WTC11 (cell line): Measurements from ENCODE around the gene KCNA2. TPM values are rescaled to one million over a fixed set of nuclear protein-coding genes. Genes with fewer than 3 reads are reported as not detected.

Experiments used
- ATAC-seq: fragments of 200-7000 bp; cut with Tn5 transposase; 2 replicates; pipeline ENCODE4 v1.10.0; 2021; ENCODE audit warnings: mild to moderate bottlenecking, moderate library complexity
- CTCF ChIA-PET: fragments of 300-600 bp; sonication (Branson Sonifier 250); formaldehyde crosslinking; loops from one replicate; lab custom pipeline; 2021; ENCODE audit warnings: antibody characterized with exemption; lab: Charles Lee
- POLR2A ChIA-PET: fragments of 350-600 bp; sonication (Branson Sonifier 250); formaldehyde crosslinking; loops from one replicate; lab custom pipeline; 2021; ENCODE audit warnings: antibody characterized with exemption; lab: Charles Lee
- DNase-seq: peaks from one replicate; pipeline ENCODE4 v3.0.0; 2021; ENCODE audit warnings: low spot score
- H3K27ac Mint-ChIP-seq: 2 replicates; pipeline ENCODE4 v1.8.0; 2021; ENCODE audit warnings: mixed read lengths
- H3K27me3 Mint-ChIP-seq: 2 replicates; pipeline ENCODE4 v1.8.0; 2021; ENCODE audit warnings: low read depth, mild to moderate bottlenecking, moderate library complexity, mixed read lengths
- H3K36me3 Mint-ChIP-seq: 2 replicates; pipeline ENCODE4 v1.8.0; 2021; ENCODE audit warnings: mixed read lengths
- H3K4me1 Mint-ChIP-seq: 2 replicates; pipeline ENCODE4 v1.8.0; 2022; ENCODE audit warnings: mixed read lengths
- H3K4me3 Mint-ChIP-seq: 2 replicates; pipeline ENCODE4 v1.8.0; 2021; ENCODE audit warnings: mild to moderate bottlenecking, moderate library complexity, mixed read lengths
- H3K9me3 Mint-ChIP-seq: 2 replicates; pipeline ENCODE4 v1.8.0; 2021; ENCODE audit warnings: mixed read lengths
- ARID4B ChIP-seq: sonication (generic); formaldehyde crosslinking; IDR thresholded peaks from 2 replicates; pipeline ENCODE4 v1.8.0; 2023; ENCODE audit warnings: missing genetic modification reagents, mild to moderate bottlenecking, borderline replicate concordance
- CTCF ChIP-seq: fragments of 200-600 bp; IDR thresholded peaks from 2 replicates; pipeline ENCODE4 v1.8.0; 2022; ENCODE audit warnings: antibody characterized with exemption
- E2F5 ChIP-seq: sonication (generic); formaldehyde crosslinking; IDR thresholded peaks from 2 replicates; pipeline ENCODE4 v1.8.1; 2022; ENCODE audit warnings: mild to moderate bottlenecking, moderate library complexity, missing genetic modification reagents
- ESRRA ChIP-seq: sonication (generic); formaldehyde crosslinking; IDR thresholded peaks from 2 replicates; pipeline ENCODE4 v1.8.1; 2022; ENCODE audit warnings: mild to moderate bottlenecking, missing genetic modification reagents, borderline replicate concordance
- ETV6 ChIP-seq: sonication (generic); formaldehyde crosslinking; IDR thresholded peaks from 2 replicates; pipeline ENCODE4 v1.8.1; 2022; ENCODE audit warnings: mild to moderate bottlenecking, missing genetic modification reagents
- FOXP4 ChIP-seq: sonication (generic); formaldehyde crosslinking; IDR thresholded peaks from 2 replicates; pipeline ENCODE4 v1.8.0; 2022; ENCODE audit warnings: mild to moderate bottlenecking, missing genetic modification reagents
- GABPB1 ChIP-seq: sonication (generic); formaldehyde crosslinking; IDR thresholded peaks from 2 replicates; pipeline ENCODE4 v1.8.1; 2023; ENCODE audit warnings: mild to moderate bottlenecking, missing genetic modification reagents
- JUN ChIP-seq: sonication (generic); formaldehyde crosslinking; IDR thresholded peaks from 2 replicates; pipeline ENCODE4 v1.8.0; 2023; ENCODE audit warnings: mild to moderate bottlenecking, missing genetic modification reagents
- KAT7 ChIP-seq: sonication (generic); formaldehyde crosslinking; IDR thresholded peaks from 2 replicates; pipeline ENCODE4 v1.8.1; 2023; ENCODE audit warnings: missing genetic modification reagents, mild to moderate bottlenecking, borderline replicate concordance
- NFE2L1 ChIP-seq: sonication (generic); formaldehyde crosslinking; IDR thresholded peaks from 2 replicates; pipeline ENCODE4 v1.8.1; 2023; ENCODE audit warnings: missing genetic modification reagents
- SP1 ChIP-seq: sonication (generic); formaldehyde crosslinking; conservative IDR thresholded peaks from 2 replicates; pipeline ENCODE4 v1.8.1; 2022; ENCODE audit warnings: missing genetic modification reagents
- TCF7 ChIP-seq: sonication (generic); formaldehyde crosslinking; IDR thresholded peaks from 2 replicates; pipeline ENCODE4 v1.8.0; 2022; ENCODE audit warnings: mild to moderate bottlenecking, low read depth, missing genetic modification reagents, moderate library complexity
- TP53 ChIP-seq: sonication (generic); formaldehyde crosslinking; IDR thresholded peaks from 2 replicates; pipeline ENCODE4 v1.8.1; 2023; ENCODE audit warnings: mild to moderate bottlenecking, missing genetic modification reagents
- ZMAT4 ChIP-seq: fragments of 250-450 bp; sonication (Bioruptor Pico); IDR thresholded peaks from 2 replicates; pipeline ENCODE4 v1.9.0; 2021; ENCODE audit warnings: mild to moderate bottlenecking
- ZNF232 ChIP-seq: sonication (generic); formaldehyde crosslinking; IDR thresholded peaks from 2 replicates; pipeline ENCODE4 v1.8.0; 2022; ENCODE audit warnings: mild to moderate bottlenecking, missing genetic modification reagents
- ZNF281 ChIP-seq: sonication (generic); formaldehyde crosslinking; IDR thresholded peaks from 2 replicates; pipeline ENCODE4 v1.8.0; 2023; ENCODE audit warnings: mild to moderate bottlenecking, missing genetic modification reagents
- ZNF317 ChIP-seq: sonication (generic); formaldehyde crosslinking; IDR thresholded peaks from 2 replicates; pipeline ENCODE4 v1.8.1; 2023; ENCODE audit warnings: low read depth, mild to moderate bottlenecking, moderate library complexity, missing genetic modification reagents, borderline replicate concordance
- total RNA-seq: library from RNA; stranded (reverse); gene quantifications from 3 replicates; pipeline ENCODE4 v1.2.3, GENCODE V29; 2021
- TF ChIP-seq, protein P1 (sequence below): sonication (generic); formaldehyde crosslinking; IDR thresholded peaks from 2 replicates; pipeline ENCODE4 v1.8.0; 2022; ENCODE audit warnings: missing genetic modification reagents

Gene KCNA2
- total RNA-seq, 1 experiment from 2014 or later: 0.50 TPM

DNA sequence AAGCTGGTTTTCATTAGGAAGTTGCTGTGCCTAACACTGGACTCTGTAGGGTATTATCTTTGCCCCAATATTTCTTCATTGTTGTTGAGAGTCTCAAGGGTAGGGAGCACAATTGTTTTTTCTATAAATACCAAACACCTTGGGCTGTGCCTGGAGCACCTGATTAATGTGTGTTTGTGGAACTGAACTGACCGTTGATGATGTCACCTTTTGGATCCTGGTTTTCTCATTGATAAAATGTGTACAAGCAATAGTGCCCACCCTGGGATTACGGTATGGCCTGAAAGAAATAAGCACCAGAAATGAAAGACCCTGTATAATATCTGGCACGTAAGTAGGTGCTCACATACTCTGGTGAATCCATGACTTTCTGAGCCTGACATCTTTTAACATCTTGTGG is 39.3 kb downstream of the KCNA2 start:
- DNase-seq: no peak
- H3K4me3 Mint-ChIP-seq: no peak overlapping the region
- peaks cover 16% of the 10 kb centered on the region for H3K4me1 Mint-ChIP-seq
- no peaks in the 10 kb centered on the region for H3K36me3 Mint-ChIP-seq
- no peak for ATAC-seq
- no peak for TF ChIP-seq ARID4B (CRISPR knock-in tag)
- no peak for TF ChIP-seq GABPB1 (CRISPR knock-in tag)
- TF ChIP-seq ESRRA (CRISPR knock-in tag): no peak
- TF ChIP-seq, protein P1, sequence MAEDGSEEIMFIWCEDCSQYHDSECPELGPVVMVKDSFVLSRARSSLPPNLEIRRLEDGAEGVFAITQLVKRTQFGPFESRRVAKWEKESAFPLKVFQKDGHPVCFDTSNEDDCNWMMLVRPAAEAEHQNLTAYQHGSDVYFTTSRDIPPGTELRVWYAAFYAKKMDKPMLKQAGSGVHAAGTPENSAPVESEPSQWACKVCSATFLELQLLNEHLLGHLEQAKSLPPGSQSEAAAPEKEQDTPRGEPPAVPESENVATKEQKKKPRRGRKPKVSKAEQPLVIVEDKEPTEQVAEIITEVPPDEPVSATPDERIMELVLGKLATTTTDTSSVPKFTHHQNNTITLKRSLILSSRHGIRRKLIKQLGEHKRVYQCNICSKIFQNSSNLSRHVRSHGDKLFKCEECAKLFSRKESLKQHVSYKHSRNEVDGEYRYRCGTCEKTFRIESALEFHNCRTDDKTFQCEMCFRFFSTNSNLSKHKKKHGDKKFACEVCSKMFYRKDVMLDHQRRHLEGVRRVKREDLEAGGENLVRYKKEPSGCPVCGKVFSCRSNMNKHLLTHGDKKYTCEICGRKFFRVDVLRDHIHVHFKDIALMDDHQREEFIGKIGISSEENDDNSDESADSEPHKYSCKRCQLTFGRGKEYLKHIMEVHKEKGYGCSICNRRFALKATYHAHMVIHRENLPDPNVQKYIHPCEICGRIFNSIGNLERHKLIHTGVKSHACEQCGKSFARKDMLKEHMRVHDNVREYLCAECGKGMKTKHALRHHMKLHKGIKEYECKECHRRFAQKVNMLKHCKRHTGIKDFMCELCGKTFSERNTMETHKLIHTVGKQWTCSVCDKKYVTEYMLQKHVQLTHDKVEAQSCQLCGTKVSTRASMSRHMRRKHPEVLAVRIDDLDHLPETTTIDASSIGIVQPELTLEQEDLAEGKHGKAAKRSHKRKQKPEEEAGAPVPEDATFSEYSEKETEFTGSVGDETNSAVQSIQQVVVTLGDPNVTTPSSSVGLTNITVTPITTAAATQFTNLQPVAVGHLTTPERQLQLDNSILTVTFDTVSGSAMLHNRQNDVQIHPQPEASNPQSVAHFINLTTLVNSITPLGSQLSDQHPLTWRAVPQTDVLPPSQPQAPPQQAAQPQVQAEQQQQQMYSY: no peak
- no peak for TF ChIP-seq JUN (CRISPR knock-in tag)
- TF ChIP-seq KAT7 (CRISPR knock-in tag): no peak
- TF ChIP-seq CTCF: no peak
- TF ChIP-seq E2F5 (CRISPR knock-in tag): no peak
- no peak for TF ChIP-seq FOXP4 (CRISPR knock-in tag)
- TF ChIP-seq TCF7 (CRISPR knock-in tag): no peak
- TF ChIP-seq NFE2L1: no peak
- TF ChIP-seq TP53: no peak
- TF ChIP-seq ZMAT4 (CRISPR knock-in tag): no peak
- TF ChIP-seq ZNF317: no peak
- TF ChIP-seq ZNF281: no peak
- TF ChIP-seq ZNF232 (CRISPR knock-in tag): no peak
- no peak for TF ChIP-seq ETV6
- TF ChIP-seq SP1 (CRISPR knock-in tag): no peak
- CTCF ChIA-PET: no interaction called here
- H3K27ac Mint-ChIP-seq: no peak overlapping the region
- POLR2A ChIA-PET: no interaction called here
- peaks cover 28% of the 10 kb centered on the region for H3K27me3 Mint-ChIP-seq
- no peaks in the 10 kb centered on the region for H3K9me3 Mint-ChIP-seq
